HepG2 (cell line): Measurements from ENCODE around the gene MFGE8. TPM values are rescaled to one million over a fixed set of nuclear protein-coding genes. Genes with fewer than 3 reads are reported as not detected.

Experiments used
- ATAC-seq: fragments of 200-7000 bp; cut with Tn5 transposase; 3 replicates; pipeline ENCODE4 v1.9.1; 2020; ENCODE audit warnings: mild to moderate bottlenecking, moderate library complexity
- BruUV-seq: library from RNA; stranded (reverse); fragments of 400-500 nt; replicated peaks from 2 replicates; lab custom pipeline; 2021; lab: Mats Ljungman, UMichigan
- CTCF ChIA-PET: fragments of 300-600 bp; formaldehyde crosslinking; extraction: SDS; loops from one replicate; lab custom pipeline; 2021; ENCODE audit warnings: low total read pairs, inconsistent platforms, low intra/inter-chr PET ratio; lab: Yijun Ruan, JAX
- POLR2A ChIA-PET: fragments of 350-600 bp; sonication (Branson Sonifier 250); formaldehyde crosslinking; loops from one replicate; lab custom pipeline; 2020; ENCODE audit warnings: antibody characterized with exemption, inconsistent platforms; lab: Yijun Ruan, JAX
- DNase-seq: peaks from one replicate; pipeline ENCODE4 v3.0.0-alpha.2; 2015; ENCODE audit warnings: low spot score
- FAIRE-seq: peaks from 3 replicates; lab custom pipeline; 2011; peaks lifted over from hg19 to GRCh38; lab: Jason Lieb, UNC
- H2AFZ ChIP-seq: one replicate; pipeline ENCODE4 v1.6.1; 2011; ENCODE audit warnings: low read length, inconsistent platforms
- H3K27ac ChIP-seq: fragments of 300-600 bp; 3 replicates; pipeline ENCODE4 v1.8.0; 2011; ENCODE audit warnings: mixed run types, mild to moderate bottlenecking, mixed read lengths, low read length, inconsistent platforms; ENCODE audit not compliant: insufficient read depth; ENCODE audit errors: extremely low read length
- H3K27me3 ChIP-seq, 2 experiments: fragments of 200-600 bp in 1 of 2; 2 replicates in 1 of 2; 3 replicates in 1 of 2; pipeline versions ENCODE4 v1.6.0 to v1.8.0; 2011; ENCODE audit warnings: low read length in 2 of 2, mild to moderate bottlenecking in 2 of 2, moderate library complexity in 2 of 2, inconsistent platforms in 1 of 2; ENCODE audit not compliant: insufficient read depth in 2 of 2, control insufficient read depth in 1 of 2
- H3K36me3 ChIP-seq, 2 experiments: fragments of 200-600 bp in 1 of 2; replicated peaks in 1 of 2; 2 replicates in 1 of 2; 3 replicates in 1 of 2; pipeline versions ENCODE4 v1.5.1 to v1.8.0; 2011; ENCODE audit warnings: low read length in 2 of 2, inconsistent platforms in 1 of 2; ENCODE audit not compliant: insufficient read depth in 2 of 2, control insufficient read depth in 1 of 2
- H3K4me1 ChIP-seq: 2 replicates; pipeline ENCODE4 v1.5.1; 2012; ENCODE audit warnings: low read length, inconsistent platforms; ENCODE audit not compliant: insufficient read depth
- H3K4me2 ChIP-seq: 2 replicates; pipeline ENCODE4 v1.6.0; 2011; ENCODE audit warnings: low read depth, low read length, inconsistent platforms
- H3K4me3 ChIP-seq, 3 experiments: fragments of 200-600 bp in 1 of 3; sonication (generic), shearing (Covaris generic) in 1 of 3; replicated peaks in 1 of 3; 2 replicates each; pipeline ENCODE4 v1.5.1; 2011 to 2016; ENCODE audit warnings: low read length in 3 of 3, inconsistent platforms in 2 of 3, low read depth in 2 of 3, mild to moderate bottlenecking in 2 of 3, control low read depth in 1 of 3, mixed read lengths in 1 of 3; ENCODE audit not compliant: insufficient read depth in 1 of 3
- H3K79me2 ChIP-seq: one replicate; pipeline ENCODE4 v1.6.1; 2011; ENCODE audit warnings: low read length, inconsistent platforms; ENCODE audit not compliant: insufficient read depth
- H3K9ac ChIP-seq: 2 replicates; pipeline ENCODE4 v1.6.0; 2011; ENCODE audit warnings: mild to moderate bottlenecking, low read depth, low read length, inconsistent platforms; ENCODE audit not compliant: insufficient read depth
- H3K9me3 ChIP-seq: 2 replicates; pipeline ENCODE4 v1.5.1; 2012; ENCODE audit warnings: mild to moderate bottlenecking, low read length
- H4K20me1 ChIP-seq: 2 replicates; pipeline ENCODE4 v1.6.0; 2011; ENCODE audit warnings: inconsistent platforms, mild to moderate bottlenecking, low read length, moderate library complexity; ENCODE audit not compliant: insufficient read depth
- ESRRA ChIP-seq: sonication (generic); formaldehyde crosslinking; IDR thresholded peaks from 2 replicates; pipeline ENCODE4 v1.5.1; 2020; ENCODE audit warnings: mild to moderate bottlenecking, low read depth, missing genetic modification reagents
- HNRNPL ChIP-seq: fragments of 200-400 bp; formaldehyde crosslinking; IDR thresholded peaks from 2 replicates; pipeline ENCODE4 v1.6.1; 2017; ENCODE audit warnings: mild to moderate bottlenecking, low read depth, low read length
- MAFF ChIP-seq: IDR thresholded peaks from 2 replicates; pipeline ENCODE4 v1.6.1; 2011; ENCODE audit warnings: low read depth, low read length, improper control_type of control experiment
- MAFK ChIP-seq, 2 experiments: IDR thresholded peaks in 1 of 2; conservative IDR thresholded peaks in 1 of 2; 2 replicates each; pipeline ENCODE4 v1.6.1; 2011; ENCODE audit warnings: improper control_type of control experiment in 2 of 2, low read length in 2 of 2
- SNAI1 ChIP-seq: sonication (generic); formaldehyde crosslinking; IDR thresholded peaks from 2 replicates; pipeline ENCODE4 v1.5.0; 2020; ENCODE audit warnings: mild to moderate bottlenecking, missing genetic modification reagents, borderline replicate concordance
- ZNF576 ChIP-seq: sonication (generic); formaldehyde crosslinking; IDR thresholded peaks from 2 replicates; pipeline ENCODE4 v1.4.0; 2020; ENCODE audit warnings: mild to moderate bottlenecking, missing genetic modification reagents
- ZNF749 ChIP-seq: sonication (generic); formaldehyde crosslinking; IDR thresholded peaks from 2 replicates; pipeline ENCODE4 v1.8.0; 2022; ENCODE audit warnings: mild to moderate bottlenecking, missing genetic modification reagents, moderate library complexity, borderline replicate concordance
- whole genome bisulfite sequencing: methylation state at CpG from one replicate; pipeline ENCODE4 v1.1.6; 2017; ENCODE audit warnings: low lambda C conversion rate; 5-methylcytosine and 5-hydroxymethylcytosine counted together
- in situ Hi-C: cut with HindIII; loops from 2 replicates; pipeline ENCODE4 v1.10.0; 2017; ENCODE audit warnings: low pct_unique_long_range_greater_than_20kb; ENCODE audit not compliant: extremely low pct_ligation_motif_present
- intact Hi-C: fragments of 100-400 bp; cut with micrococcal nuclease; formaldehyde crosslinking; loops from one replicate; pipeline ENCODE4 v1.10.0; 2022; ENCODE audit not compliant: unreplicated experiment
- polyA plus RNA-seq, 8 experiments: library from polyadenylated mRNA; depleted of rRNA in 3 of 8; stranded (reverse) in 7 of 8; unstranded in 1 of 8; fragments of >200 nt; fragmentation: Illumina TruSeq in 4 of 8; extraction: Trizol in 4 of 8; gene quantifications; 2 replicates each; pipeline versions ENCODE4 v1.2.1 to v1.2.3, GENCODE V29; 2011 to 2016; ENCODE audit warnings: low read depth in 4 of 8, missing spikeins in 1 of 8, mixed read lengths in 1 of 8; ENCODE audit not compliant: insufficient read depth in 1 of 8
- total RNA-seq, 5 experiments: library from RNA; depleted of rRNA; stranded (reverse); fragments of >200 nt; fragmentation: Illumina TruSeq; extraction: Trizol; gene quantifications; 2 replicates each; pipeline ENCODE4 v1.2.3, GENCODE V29; 2016; ENCODE audit warnings: low read depth in 1 of 5

Gene MFGE8
- total and polyA plus RNA-seq, 2 of the 13 experiments (the other 11 are each of a cell fraction or from before 2014, with no cell fraction given), result 3.4 to 22.1 TPM

GRCh38 chr15:88866295-88866881 lies 46.8 kb downstream of the MFGE8 start:
- CTCF ChIA-PET, result no interaction called here

GRCh38 chr15:88865498-88866099 lies 47.6 kb downstream of the MFGE8 start:
- H2AFZ ChIP-seq, result no peak overlapping the region
- intact Hi-C loops, result no loop called here
- H3K4me2 ChIP-seq, result no peak overlapping the region
- H3K9ac ChIP-seq, result no peak overlapping the region
- POLR2A ChIA-PET, result no interaction called here
- DNase-seq (no peak), FAIRE-seq (no peak)
- H3K9me3 ChIP-seq, result no peaks in the 10 kb centered on the region
- H3K4me3 ChIP-seq, result no peak overlapping the region
- no peaks in the 10 kb centered on the region for H4K20me1 ChIP-seq
- TF ChIP-seq MAFK (conservative IDR thresholded peaks at IDR 0.05 in 1 of 2, IDR thresholded peaks at IDR 0.05 in 1 of 2; ENCODE audit: low read length in 2 of 2), result peak; percentile 36 to 68; a peak in 3 of 4 replicates
- peak; percentile 41 for TF ChIP-seq MAFF
- TF ChIP-seq SNAI1, result no peak
- no peak for TF ChIP-seq ZNF576 (CRISPR knock-in tag)
- TF ChIP-seq, all 625 proteins: peak for 2
- ATAC-seq, result no peak
- H3K4me1 ChIP-seq, result no peaks in the 10 kb centered on the region
- H3K27ac ChIP-seq, result no peak overlapping the region
- in situ Hi-C loops, result no loop called here
- CTCF ChIA-PET, result no interaction called here
- peaks cover 8 to 39% of the 10 kb centered on the region in 2 experiments; a peak in 4 of 5 replicates for H3K27me3 ChIP-seq
- H3K79me2 ChIP-seq, result no peaks in the 10 kb centered on the region
- BruUV-seq, result no TSS peak
- no peaks in the 10 kb centered on the region for H3K36me3 ChIP-seq
- WGBS, result 10% methylated on average over 5 of the region's 6 CpGs

More at GRCh38 chr15:88866295-88866881, 46.8 kb downstream of the MFGE8 start:
- no peak for FAIRE-seq
- TF ChIP-seq ZNF749 (CRISPR knock-in tag), result no peak
- no peak for TF ChIP-seq HNRNPL
- no peak for TF ChIP-seq ESRRA (CRISPR knock-in tag)
- H3K9ac ChIP-seq, result no peak overlapping the region
- no peaks in the 10 kb centered on the region for H3K9me3 ChIP-seq
- H3K4me1 ChIP-seq, result no peaks in the 10 kb centered on the region
- H3K27ac ChIP-seq, result no peak overlapping the region
- no peaks in the 10 kb centered on the region for H4K20me1 ChIP-seq
- no peak overlapping the region for H2AFZ ChIP-seq
- no peaks in the 10 kb centered on the region for H3K79me2 ChIP-seq
- no peak for ATAC-seq
- DNase-seq, result no peak
- H3K36me3 ChIP-seq, result no peaks in the 10 kb centered on the region
- H3K4me3 ChIP-seq, result no peak overlapping the region
- BruUV-seq, result no TSS peak
- in situ Hi-C loops (no loop called here), intact Hi-C loops (no loop called here)
- POLR2A ChIA-PET, result no interaction called here
- WGBS, result 20% methylated on average over 10 of the region's 10 CpGs
- peaks cover 6 to 43% of the 10 kb centered on the region in 2 experiments; a peak in 4 of 5 replicates for H3K27me3 ChIP-seq
- H3K4me2 ChIP-seq, result no peak overlapping the region
